ENCODE measurements around the gene TERT. TPM values are rescaled to one million over a fixed set of nuclear protein-coding genes. Genes with fewer than 3 reads are reported as not detected.

The TERT gene
- total RNA-seq, 4 donors from 2014 or later, result not detected

DNA sequence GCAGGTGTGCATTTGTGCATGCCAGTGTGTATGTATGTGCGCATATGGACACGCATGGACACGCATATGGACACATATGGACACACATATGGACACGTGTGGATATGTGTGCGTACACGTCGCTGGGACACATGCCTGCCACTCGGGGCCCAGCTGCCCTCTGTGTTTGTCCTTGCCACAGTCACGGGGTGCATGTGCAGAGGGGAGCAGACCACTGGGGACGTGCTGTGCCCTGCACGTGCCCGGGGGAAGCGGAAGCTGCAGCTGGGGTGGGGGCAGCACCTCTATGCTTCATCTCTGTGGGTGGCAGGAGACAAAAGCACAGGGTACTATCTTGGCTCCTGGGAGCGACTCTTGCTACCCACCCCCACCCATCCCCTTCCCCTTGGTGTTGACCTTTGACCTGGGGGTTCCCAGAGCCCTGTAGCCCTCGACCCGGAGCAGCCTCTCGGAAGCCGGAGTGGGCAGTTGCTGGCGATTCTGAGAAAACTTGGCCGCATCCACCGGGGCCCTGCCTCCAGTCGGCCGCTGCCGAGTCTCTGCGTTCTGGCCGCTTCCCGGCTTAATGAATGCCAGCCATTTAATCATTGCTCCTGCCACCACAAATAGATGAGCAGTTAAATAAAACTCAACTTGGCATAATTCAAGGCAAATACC, 72.1 kb downstream of the TERT start:
- TF ChIP-seq, protein P1, sequence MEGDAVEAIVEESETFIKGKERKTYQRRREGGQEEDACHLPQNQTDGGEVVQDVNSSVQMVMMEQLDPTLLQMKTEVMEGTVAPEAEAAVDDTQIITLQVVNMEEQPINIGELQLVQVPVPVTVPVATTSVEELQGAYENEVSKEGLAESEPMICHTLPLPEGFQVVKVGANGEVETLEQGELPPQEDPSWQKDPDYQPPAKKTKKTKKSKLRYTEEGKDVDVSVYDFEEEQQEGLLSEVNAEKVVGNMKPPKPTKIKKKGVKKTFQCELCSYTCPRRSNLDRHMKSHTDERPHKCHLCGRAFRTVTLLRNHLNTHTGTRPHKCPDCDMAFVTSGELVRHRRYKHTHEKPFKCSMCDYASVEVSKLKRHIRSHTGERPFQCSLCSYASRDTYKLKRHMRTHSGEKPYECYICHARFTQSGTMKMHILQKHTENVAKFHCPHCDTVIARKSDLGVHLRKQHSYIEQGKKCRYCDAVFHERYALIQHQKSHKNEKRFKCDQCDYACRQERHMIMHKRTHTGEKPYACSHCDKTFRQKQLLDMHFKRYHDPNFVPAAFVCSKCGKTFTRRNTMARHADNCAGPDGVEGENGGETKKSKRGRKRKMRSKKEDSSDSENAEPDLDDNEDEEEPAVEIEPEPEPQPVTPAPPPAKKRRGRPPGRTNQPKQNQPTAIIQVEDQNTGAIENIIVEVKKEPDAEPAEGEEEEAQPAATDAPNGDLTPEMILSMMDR (IDR thresholded peaks at IDR 0.05), result no peak
- DNase-seq (ENCODE audit: low spot score) (no peak), ATAC-seq (ENCODE audit: low FRiP score) (no peak)

- no peak for DNase-seq (ENCODE audit: low spot score)
- TF ChIP-seq, protein P1 (IDR thresholded peaks at IDR 0.05), result no peak
- no peak for ATAC-seq (ENCODE audit: low FRiP score)
Measured at GRCh38 chr5:1222147-1222546, 72.7 kb downstream of the TERT start.

DNA sequence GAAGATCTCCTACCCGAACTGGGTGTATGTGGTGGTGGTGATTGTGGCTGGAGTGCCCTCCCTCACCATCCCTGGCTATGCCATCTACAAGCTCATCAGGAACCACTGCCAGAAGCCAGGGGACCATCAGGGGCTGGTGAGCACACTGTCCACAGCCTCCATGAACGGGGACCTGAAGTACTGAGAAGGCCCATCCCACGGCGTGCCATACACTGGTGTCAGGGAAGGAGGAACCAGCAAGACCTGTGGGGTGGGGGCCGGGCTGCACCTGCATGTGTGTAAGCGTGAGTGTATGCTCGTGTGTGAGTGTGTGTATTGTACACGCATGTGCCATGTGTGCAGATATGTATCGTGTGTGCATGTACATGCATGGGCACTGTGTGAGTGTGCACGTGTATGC, 73.1 kb downstream of the TERT start:
- no peak for DNase-seq (ENCODE audit: low spot score)
- no peak for ATAC-seq (ENCODE audit: low FRiP score)
- TF ChIP-seq, protein P1 (IDR thresholded peaks at IDR 0.05), result no peak

DNA sequence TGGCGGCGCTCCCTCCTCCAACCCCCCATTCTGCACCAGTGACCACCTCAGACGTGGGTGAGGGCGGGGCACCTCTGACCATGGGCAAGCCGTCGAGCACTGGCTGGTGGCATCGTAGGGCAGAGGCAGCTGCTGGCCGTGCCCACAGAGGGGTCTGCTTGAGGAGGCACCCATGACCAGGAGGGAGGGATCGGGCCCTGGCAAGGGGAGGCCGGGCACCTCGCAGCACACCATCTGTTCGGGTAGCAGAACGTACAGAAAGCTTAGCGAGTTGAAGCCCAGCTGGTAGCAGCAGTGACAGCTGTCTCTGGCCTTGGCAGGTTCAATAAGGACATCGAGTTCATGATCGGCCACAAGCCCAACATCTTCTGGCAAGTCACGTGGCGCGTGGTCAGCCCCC, 74.0 kb downstream of the TERT start:
- no peak for ATAC-seq (ENCODE audit: low FRiP score)
- TF ChIP-seq, protein P1 (IDR thresholded peaks at IDR 0.05), result no peak
- DNase-seq (ENCODE audit: low spot score), result no peak

- no peak for DNase-seq (ENCODE audit: low spot score)
- TF ChIP-seq, protein P1 (IDR thresholded peaks at IDR 0.05), result no peak
- no peak for ATAC-seq (ENCODE audit: low FRiP score)
Measured at GRCh38 chr5:1220351-1220750, 74.5 kb downstream of the TERT start.

- TF ChIP-seq, protein P1 (IDR thresholded peaks at IDR 0.05), result no peak
- DNase-seq (ENCODE audit: low spot score), result no peak
- no peak for ATAC-seq (ENCODE audit: low FRiP score)
Measured at GRCh38 chr5:1219768-1220100, 75.1 kb downstream of the TERT start.

GRCh38 chr5:1219098-1219767, 75.6 kb downstream of the TERT start:
- ATAC-seq (ENCODE audit: low FRiP score), result no peak
- TF ChIP-seq, protein P1 (IDR thresholded peaks at IDR 0.05), result no peak
- no peak for DNase-seq (ENCODE audit: low spot score)
